NCI-H748 (cell line): ENCODE results near the gene CYP27B1.
"Not testable (repeated sequence)": the region's sequence is repeated elsewhere in the genome, so short reads cannot be mapped to it uniquely, and the experiment has no call there.

Source experiments
- DNase-seq: peaks from one replicate; lab custom pipeline; 2025; ENCODE audit not compliant: unreplicated experiment; lab: John Stamatoyannopoulos, UW

Gene CYP27B1

GRCh38 chr12:57723630-57723962 is 43.3 kb downstream of the CYP27B1 start:
- no peak for DNase-seq

GRCh38 chr12:57722716-57723629 is 43.9 kb downstream of the CYP27B1 start:
- DNase-seq, result peak; percentile 54

GRCh38 chr12:57721846-57722608 is 44.9 kb downstream of the CYP27B1 start:
- DNase-seq, result not testable (repeated sequence)

GRCh38 chr12:57720606-57721595 is 46.0 kb downstream of the CYP27B1 start:
- no peak for DNase-seq

GRCh38 chr12:57719777-57720605 is 46.9 kb downstream of the CYP27B1 start:
- DNase-seq, result no peak

GRCh38 chr12:57718641-57719528 is 48.0 kb downstream of the CYP27B1 start:
- no peak for DNase-seq

- no peak for DNase-seq
These were observed 48.8 kb downstream of the CYP27B1 start for GRCh38 chr12:57717846-57718640.

- DNase-seq, result no peak
These were observed 49.7 kb downstream of the CYP27B1 start for GRCh38 chr12:57717131-57717530.

GRCh38 chr12:57716305-57716704 is 50.6 kb downstream of the CYP27B1 start:
- DNase-seq, result no peak

GRCh38 chr12:57715786-57716185 is 51.1 kb downstream of the CYP27B1 start:
- no peak for DNase-seq

GRCh38 chr12:57715036-57715748 is 51.7 kb downstream of the CYP27B1 start:
- DNase-seq, result not testable (repeated sequence)

GRCh38 chr12:57713209-57713608 is 53.7 kb downstream of the CYP27B1 start:
- no peak for DNase-seq

- no peak for DNase-seq
These were observed 54.2 kb downstream of the CYP27B1 start for GRCh38 chr12:57712701-57713100.
